Renal cortical epithelial cell (primary cell): ENCODE measurements around the gene ELF4. TPM values are rescaled to one million over a fixed set of nuclear protein-coding genes. Genes with fewer than 3 reads are reported as not detected.
A peak's percentile ranks its signal among the peaks of the same experiment; 100 is the strongest.

Experiments
- DNase-seq: peaks from one replicate; pipeline ENCODE4 v3.0.0-alpha.2; 2011; ENCODE audit warnings: low read depth
- total RNA-seq: library from RNA; depleted of rRNA; stranded (reverse); fragments of >200 nt; gene quantifications from 2 replicates; pipeline ENCODE4 v1.2.3, GENCODE V29; 2014

ELF4 gene
- total RNA-seq, 1 donor from 2014 or later: 22.7 TPM

- peak; percentile 43 for DNase-seq
Measured at GRCh38 chrX:130114141-130114588, 3.9 kb upstream of the ELF4 start.

- DNase-seq: no peak
Measured at GRCh38 chrX:130111220-130112154, 1.2 kb upstream of the ELF4 start.

DNA sequence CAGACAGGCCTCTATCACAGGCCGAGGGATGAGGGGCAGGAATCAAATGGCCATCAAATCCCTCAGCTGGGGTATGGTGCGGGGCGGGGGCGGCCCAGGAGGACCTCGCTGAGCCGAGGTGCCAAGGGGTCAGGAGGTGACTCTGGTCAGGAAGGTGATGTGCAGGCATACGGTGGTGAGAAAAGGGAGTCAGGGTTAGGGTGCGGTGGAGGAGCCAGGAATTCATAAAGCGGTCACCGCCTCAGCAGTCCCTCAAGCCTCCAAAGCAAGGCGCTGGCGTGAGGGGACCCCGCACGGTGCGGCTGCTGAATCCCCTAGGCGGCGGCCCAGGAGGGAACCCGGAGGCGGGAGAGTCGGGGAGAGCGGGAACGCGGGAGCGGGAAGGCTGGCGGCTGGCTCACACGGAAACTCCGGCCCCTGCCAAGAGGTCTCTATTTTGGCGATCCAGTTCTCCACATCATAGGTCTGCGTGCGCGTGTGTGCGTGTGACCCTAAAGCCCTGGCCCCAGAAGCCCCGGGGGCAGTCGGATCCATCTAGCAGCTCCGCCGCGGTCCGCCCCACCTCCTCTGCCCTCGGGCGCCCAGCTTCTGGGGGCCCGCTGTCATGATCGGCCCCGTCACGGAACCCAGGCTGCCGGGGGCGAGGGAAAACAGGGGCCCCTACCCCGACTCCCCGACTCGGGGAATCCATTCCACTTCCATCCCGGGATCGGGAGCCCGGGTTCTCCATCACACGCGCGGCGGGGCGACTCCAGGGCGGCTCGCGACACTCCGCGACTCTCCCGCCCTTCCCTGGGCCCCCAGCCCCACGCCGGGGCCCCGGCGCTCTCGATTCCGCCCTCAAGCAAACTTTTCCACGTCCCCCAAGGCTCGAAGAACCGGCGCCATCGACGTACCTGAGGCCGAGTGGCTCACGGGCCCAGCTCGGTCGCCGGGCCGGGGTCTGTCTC is 593 bp downstream of the ELF4 start:
- DNase-seq: no peak

DNA sequence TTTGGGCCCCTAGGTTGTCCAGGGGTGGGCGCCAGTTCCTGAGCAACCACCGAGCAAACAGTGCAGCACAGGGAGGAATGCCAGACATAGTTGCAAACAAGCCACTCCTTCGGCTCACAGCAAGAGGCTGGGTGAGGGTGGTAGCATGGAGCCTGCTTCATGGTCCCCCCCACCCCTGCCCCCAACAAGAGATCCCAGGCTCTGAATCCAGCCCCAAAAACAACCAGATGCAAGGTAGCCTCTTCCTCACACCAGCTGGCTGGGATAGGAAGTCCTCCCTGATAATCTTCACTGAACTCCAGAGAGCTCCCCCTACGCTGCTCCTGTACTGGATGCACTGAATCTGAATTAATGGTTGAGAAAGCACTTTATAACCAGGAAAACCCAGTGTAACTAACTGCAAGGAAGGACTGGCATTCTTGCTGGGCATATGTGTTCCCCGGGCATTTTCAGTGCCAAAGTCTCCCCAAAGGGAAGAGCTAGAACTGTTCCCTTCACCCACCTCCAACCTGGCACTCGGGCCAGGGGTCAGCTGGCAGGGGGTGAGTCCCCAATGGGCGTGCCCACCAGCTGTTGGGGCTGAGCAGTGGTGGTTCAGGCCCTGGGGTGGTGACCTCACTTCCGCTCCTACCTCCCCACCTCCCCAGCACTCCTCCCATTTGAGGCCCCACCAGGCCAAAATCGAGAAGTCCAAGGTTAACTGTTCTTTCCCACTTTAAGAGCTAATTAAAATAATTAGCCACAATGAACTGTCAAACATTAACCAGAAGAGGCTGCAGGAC is 1.5 kb downstream of the ELF4 start:
- peak; percentile 54 for DNase-seq

DNA sequence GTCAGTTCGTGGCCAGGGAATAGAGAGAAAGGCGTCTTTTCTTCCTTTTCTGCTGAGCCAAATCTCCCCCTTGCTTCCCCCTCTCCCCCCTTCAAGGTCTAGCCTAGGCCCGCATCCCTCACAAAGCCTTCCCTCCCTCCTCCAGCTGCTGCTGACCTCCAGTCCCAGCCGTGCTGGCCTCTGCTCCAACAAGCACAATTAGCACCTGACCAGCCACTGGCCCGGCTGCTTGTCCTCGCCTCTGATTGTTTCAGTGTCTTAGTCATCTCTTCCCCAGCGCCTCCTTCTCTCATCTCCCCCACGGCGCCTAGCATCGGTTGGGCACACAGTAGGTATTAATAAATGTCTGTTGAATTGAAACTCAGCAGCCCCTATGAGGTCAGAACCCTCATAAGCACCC is 4.2 kb downstream of the ELF4 start:
- no peak for DNase-seq

- peak; percentile 33 for DNase-seq
Measured at GRCh38 chrX:130105244-130105643, 5.1 kb downstream of the ELF4 start.

- no peak for DNase-seq
Measured at GRCh38 chrX:130103605-130104004, 6.7 kb downstream of the ELF4 start.

- DNase-seq: no peak
Measured at GRCh38 chrX:130100180-130100579, 10.1 kb downstream of the ELF4 start.

- peak; percentile 18 for DNase-seq
Measured at GRCh38 chrX:130098210-130098552, 12.1 kb downstream of the ELF4 start.

GRCh38 chrX:130097507-130098209 is 12.6 kb downstream of the ELF4 start:
- DNase-seq: no peak

DNA sequence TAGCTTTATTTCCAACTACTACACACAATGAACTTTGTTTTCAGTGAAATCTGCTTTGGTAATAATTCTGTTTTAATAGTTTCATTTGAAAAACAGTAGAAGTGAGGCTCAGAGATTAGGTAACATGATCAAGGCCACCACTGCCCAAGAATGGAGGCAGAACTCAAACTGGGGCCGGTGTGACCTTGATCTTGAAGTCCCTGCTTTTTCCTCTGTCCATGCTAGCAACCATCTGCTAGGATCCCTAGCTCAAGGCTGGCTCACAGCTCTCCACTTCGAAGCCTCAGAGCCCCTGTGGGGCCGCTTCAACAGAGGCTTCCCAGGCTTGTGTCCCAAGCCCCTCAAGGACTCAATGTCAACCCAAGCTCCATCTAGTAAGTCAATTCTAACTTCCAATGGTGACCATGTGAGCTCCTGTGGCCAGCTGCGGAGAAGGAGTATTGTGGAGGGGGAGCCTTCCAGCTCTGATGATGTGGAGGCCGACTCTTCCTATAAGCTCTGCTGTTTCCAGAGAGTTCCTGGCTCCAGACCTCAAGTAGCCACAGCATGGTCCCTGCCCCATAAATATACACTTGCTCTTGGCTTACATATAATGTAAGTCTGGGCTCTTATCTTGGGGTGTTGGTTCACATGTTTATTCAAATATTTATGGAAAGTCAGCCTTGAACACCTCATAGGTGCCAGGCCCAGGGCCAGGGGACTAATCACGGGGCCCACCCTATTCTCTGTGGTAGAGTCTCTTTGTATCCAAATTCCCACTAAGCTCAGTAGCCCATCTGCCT is 14.9 kb downstream of the ELF4 start:
- no peak for DNase-seq

DNA sequence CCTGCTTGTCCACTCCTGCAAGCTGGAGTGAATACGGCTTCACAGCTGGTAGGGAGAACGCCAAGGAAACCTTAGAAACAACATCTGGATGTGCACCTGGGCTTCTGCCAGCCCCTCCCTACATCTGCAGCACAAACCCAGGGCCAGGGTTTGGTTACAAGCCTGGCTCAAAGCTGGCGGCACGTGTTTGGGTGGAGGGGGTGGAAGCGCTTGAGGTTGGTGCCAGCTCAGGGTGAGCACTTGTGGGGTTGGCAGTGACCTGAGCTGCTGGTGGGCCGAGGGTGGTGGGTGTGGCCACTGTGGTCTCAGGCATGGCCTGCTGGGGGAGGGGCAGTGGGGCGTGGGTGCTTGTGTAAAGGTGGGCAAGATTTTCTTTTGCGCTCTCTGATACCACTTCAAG is 15.6 kb downstream of the ELF4 start:
- no peak for DNase-seq

DNA sequence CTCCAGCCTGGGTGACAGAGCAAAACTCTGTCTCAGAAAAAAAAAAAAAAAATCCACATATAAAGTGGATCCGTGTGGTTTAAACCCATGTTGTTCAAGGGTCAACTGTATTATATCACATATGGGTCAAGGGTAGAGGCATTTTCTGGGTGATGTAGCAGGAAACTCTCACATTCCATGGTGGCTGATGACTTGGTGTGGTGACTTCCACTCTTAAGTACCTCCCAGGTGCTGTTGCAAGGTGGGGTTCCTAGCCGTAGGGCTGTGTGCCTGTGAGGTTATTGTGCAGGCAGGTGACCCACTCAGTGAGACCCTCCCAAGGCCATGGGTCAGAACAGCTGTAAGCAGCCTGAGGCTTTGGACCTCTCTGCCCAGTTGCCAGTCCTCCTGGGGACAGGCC is 17.0 kb downstream of the ELF4 start:
- no peak for DNase-seq

- DNase-seq: no peak
Measured at GRCh38 chrX:130091980-130092522, 18.2 kb downstream of the ELF4 start.

- no peak for DNase-seq
Measured at GRCh38 chrX:130090364-130090763, 19.9 kb downstream of the ELF4 start.

DNA sequence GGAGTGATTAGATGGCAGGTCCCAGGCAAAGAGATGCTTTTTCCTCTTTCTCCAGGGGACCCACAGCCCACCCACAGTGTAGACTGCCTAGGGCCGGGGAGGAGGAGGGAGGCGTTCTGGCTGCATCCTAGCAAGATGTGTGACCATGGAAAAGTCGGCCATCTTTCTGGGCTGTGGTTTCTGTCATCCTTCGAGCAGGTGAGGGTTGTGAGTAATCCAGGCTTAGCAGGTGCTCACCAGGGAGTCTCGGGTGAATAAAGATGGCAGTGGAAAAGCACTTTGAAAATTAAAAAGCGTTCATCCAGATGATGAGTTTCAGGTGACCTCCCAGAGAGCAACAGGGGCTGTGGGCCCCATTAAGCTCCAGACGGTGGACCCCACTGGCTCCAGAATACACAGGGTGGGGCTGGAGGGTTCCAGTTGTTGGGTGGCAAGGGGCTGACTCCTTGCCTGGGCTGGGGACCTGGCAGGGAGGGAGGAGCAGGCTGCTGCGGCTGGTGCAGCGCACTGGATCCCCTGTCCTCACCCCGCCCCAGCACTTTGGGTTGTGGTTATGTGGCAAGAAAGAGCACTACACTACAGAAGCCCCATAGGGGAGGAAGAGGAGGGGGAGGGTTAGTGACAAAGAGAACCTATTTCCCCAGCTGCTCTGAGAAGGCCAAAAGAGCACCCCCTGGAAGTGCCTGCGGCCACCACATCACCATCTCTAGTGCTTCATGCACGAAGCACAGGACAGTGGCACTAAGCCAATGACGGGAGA is 23.7 kb downstream of the ELF4 start:
- no peak for DNase-seq

GRCh38 chrX:130085551-130086446 is 24.5 kb downstream of the ELF4 start:
- DNase-seq: no peak

DNA sequence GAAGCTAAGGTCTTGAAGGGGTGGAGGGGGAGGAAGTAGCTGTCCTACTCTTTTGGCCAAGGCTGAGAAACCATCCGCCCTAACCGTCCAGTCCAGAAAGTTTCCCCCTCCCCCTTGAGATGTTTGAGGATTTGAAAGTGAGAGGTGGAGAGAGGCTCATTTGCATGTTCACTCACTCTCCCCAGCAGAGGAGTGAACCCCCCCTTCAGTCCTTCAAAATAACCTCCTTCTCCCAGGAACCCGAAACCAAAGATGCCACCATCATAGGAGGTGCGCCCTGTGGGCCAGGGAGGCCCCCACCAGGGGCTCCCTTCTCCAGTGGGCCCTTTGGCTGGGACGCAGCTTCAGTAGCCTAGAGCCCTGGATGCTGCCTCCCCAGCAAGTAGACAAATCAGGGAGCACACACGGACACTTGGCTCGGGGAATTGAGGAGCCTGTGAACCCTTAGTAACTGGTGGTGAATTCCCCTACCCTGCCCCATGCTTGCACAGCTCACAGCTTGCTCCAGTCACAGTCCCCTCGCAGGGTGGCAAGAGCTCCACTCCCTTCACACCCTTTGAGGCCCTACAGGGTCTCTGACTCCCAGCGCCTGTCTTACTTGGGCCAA is 25.6 kb downstream of the ELF4 start:
- DNase-seq: no peak
